Neural cell (in vitro differentiated cells): ENCODE results near the gene TGM4. TPM values are rescaled to one million over a fixed set of nuclear protein-coding genes. Genes with fewer than 3 reads are reported as not detected.

ENCODE experiments used
- H2AFZ ChIP-seq: fragments of 200-600, 300-800 bp; sonication (generic), shearing (Covaris generic); 2 replicates; pipeline ENCODE4 v1.6.0; 2014; ENCODE audit warnings: low read depth, mild to moderate bottlenecking, antibody characterized with exemption, low read length, moderate library complexity
- H3F3A ChIP-seq: fragments of 200-600 bp; shearing (Covaris generic); 2 replicates; pipeline ENCODE4 v1.6.1; 2016; ENCODE audit warnings: mild to moderate bottlenecking, moderate library complexity, mixed read lengths, antibody characterized with exemption, low read length; ENCODE audit not compliant: insufficient read depth, poor library complexity, severe bottlenecking
- H3K27ac ChIP-seq: fragments of 200-600, 300-800 bp; sonication (generic), shearing (Covaris generic); 2 replicates; pipeline ENCODE4 v1.5.1; 2014; ENCODE audit warnings: mild to moderate bottlenecking, low read length, moderate library complexity
- H3K27me3 ChIP-seq: fragments of 300-800, 200-600 bp; sonication (generic), shearing (Covaris generic); 2 replicates; pipeline ENCODE4 v1.6.0; 2014; ENCODE audit warnings: mild to moderate bottlenecking, low read depth, low read length, moderate library complexity; ENCODE audit not compliant: insufficient read depth
- H3K36me3 ChIP-seq: fragments of 300-800, 200-600 bp; sonication (generic), shearing (Covaris generic); 2 replicates; pipeline ENCODE4 v1.5.1; 2014; ENCODE audit warnings: mild to moderate bottlenecking, antibody characterized with exemption, low read length, moderate library complexity; ENCODE audit not compliant: insufficient read depth
- H3K4me2 ChIP-seq: fragments of 300-800, 200-600 bp; sonication (generic), shearing (Covaris generic); 2 replicates; pipeline ENCODE4 v1.6.0; 2014; ENCODE audit warnings: mild to moderate bottlenecking, low read length
- H3K4me3 ChIP-seq: fragments of 300-800, 200-600 bp; sonication (generic), shearing (Covaris generic); 2 replicates; pipeline ENCODE4 v1.5.1; 2014; ENCODE audit warnings: mild to moderate bottlenecking, low read length, moderate library complexity
- H3K79me2 ChIP-seq: fragments of 200-600 bp; shearing (Covaris generic); replicated peaks from 2 replicates; pipeline ENCODE4 v1.6.0; 2014; ENCODE audit warnings: mild to moderate bottlenecking, low read length, moderate library complexity; ENCODE audit not compliant: insufficient read depth
- H3K9ac ChIP-seq: fragments of 300-800, 200-600 bp; sonication (generic), shearing (Covaris generic); 2 replicates; pipeline ENCODE4 v1.6.1; 2016; ENCODE audit warnings: mild to moderate bottlenecking, low read length, mixed read lengths
- H3K9me2 ChIP-seq: fragments of 200-600 bp; shearing (Covaris generic); 2 replicates; pipeline ENCODE4 v1.6.1; 2016; ENCODE audit warnings: mild to moderate bottlenecking, low read length, mixed read lengths; ENCODE audit not compliant: insufficient read depth
- H3K9me3 ChIP-seq: fragments of 200-600, 300-800 bp; sonication (generic), shearing (Covaris generic); 2 replicates; pipeline ENCODE4 v1.6.1; 2016; ENCODE audit warnings: mild to moderate bottlenecking, mixed run types, low read length, moderate library complexity, mixed read lengths
- H4K20me1 ChIP-seq: fragments of 200-600 bp; shearing (Covaris generic); 2 replicates; pipeline ENCODE4 v1.6.1; 2016; ENCODE audit warnings: mild to moderate bottlenecking, mixed run types; ENCODE audit not compliant: insufficient read depth
- CTCF ChIP-seq: fragments of 450-650 bp; IDR thresholded peaks from 2 replicates; pipeline ENCODE4 v1.5.1; 2014; ENCODE audit warnings: antibody characterized with exemption, mild to moderate bottlenecking, moderate library complexity; ENCODE audit not compliant: poor library complexity, severe bottlenecking
- EP300 ChIP-seq: fragments of 450-650 bp; conservative IDR thresholded peaks from 2 replicates; pipeline ENCODE4 v1.6.1; 2014; ENCODE audit warnings: antibody characterized with exemption, mild to moderate bottlenecking, moderate library complexity; ENCODE audit not compliant: poor library complexity, severe bottlenecking
- EZH2 ChIP-seq: fragments of 200-600, 300-800 bp; shearing (Covaris generic), sonication (generic); IDR thresholded peaks from 2 replicates; pipeline ENCODE4 v1.6.1; 2014; ENCODE audit warnings: antibody characterized with exemption, low read length, borderline replicate concordance, mild to moderate bottlenecking; ENCODE audit not compliant: insufficient read depth, poor library complexity, severe bottlenecking
- MXI1 ChIP-seq: fragments of 450-650 bp; conservative IDR thresholded peaks from 2 replicates; pipeline ENCODE4 v1.6.1; 2014; ENCODE audit warnings: antibody characterized with exemption, mild to moderate bottlenecking; ENCODE audit not compliant: poor library complexity, severe bottlenecking
- POLR2AphosphoS5 ChIP-seq: IDR thresholded peaks from 2 replicates; pipeline ENCODE4 v1.6.1; 2012
- RAD21 ChIP-seq: fragments of 450-650 bp; conservative IDR thresholded peaks from 2 replicates; pipeline ENCODE4 v1.6.1; 2014; ENCODE audit warnings: antibody characterized with exemption, mild to moderate bottlenecking, moderate library complexity
- SMC3 ChIP-seq: fragments of 450-650 bp; conservative IDR thresholded peaks from 2 replicates; pipeline ENCODE4 v1.6.1; 2014; ENCODE audit warnings: antibody characterized with exemption, mild to moderate bottlenecking, moderate library complexity; ENCODE audit not compliant: poor library complexity
- polyA plus RNA-seq: library from polyadenylated mRNA; depleted of rRNA; stranded (reverse); fragments of >200 nt; gene quantifications from 2 replicates; pipeline ENCODE4 v1.2.3, GENCODE V29; 2014

TGM4 gene
- polyA plus RNA-seq, 1 donor from 2014 or later, result not detected

DNA sequence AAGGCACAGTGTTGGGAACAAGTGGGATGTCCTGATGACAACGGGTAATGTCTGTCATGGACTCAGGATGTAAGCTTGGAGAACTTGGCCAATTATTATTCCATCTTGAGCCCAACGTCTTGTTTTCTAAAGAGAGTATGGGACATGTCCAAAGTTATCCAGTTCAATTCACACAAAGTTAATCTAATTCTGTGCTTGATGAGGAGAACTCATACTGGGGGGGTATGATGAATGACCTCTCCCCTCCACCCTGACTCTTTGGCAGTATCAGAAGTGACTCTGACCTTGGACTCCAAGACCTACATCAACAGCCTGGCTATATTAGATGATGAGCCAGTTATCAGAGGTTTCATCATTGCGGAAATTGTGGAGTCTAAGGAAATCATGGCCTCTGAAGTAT lies 36.3 kb downstream of the TGM4 start:
- Histone ChIP-seq H3K9ac (no peak overlapping the region), H3F3A (no peaks in the 10 kb centered on the region), H3K4me3 (no peak overlapping the region), H3K27ac (no peak overlapping the region), H3K9me3 (no peaks in the 10 kb centered on the region), H3K27me3 (no peaks in the 10 kb centered on the region), H3K4me2 (no peak overlapping the region), H2AFZ (no peak overlapping the region), H3K36me3 (no peaks in the 10 kb centered on the region), H4K20me1 (no peaks in the 10 kb centered on the region), H3K79me2 (no peaks in the 10 kb centered on the region), H3K9me2 (no peaks in the 10 kb centered on the region)
- TF ChIP-seq EP300 (no peak), MXI1 (no peak), CTCF (no peak)

GRCh38 chr3:44913868-44914468 lies 39.6 kb downstream of the TGM4 start:
- Histone ChIP-seq H3K4me3 (no peak overlapping the region), H3K36me3 (no peaks in the 10 kb centered on the region), H3K4me2 (no peak overlapping the region), H3K27me3 (no peaks in the 10 kb centered on the region), H4K20me1 (no peaks in the 10 kb centered on the region), H3F3A (no peaks in the 10 kb centered on the region), H3K27ac (no peak overlapping the region), H3K9me2 (no peaks in the 10 kb centered on the region), H3K9ac (no peak overlapping the region), H2AFZ (no peak overlapping the region), H3K9me3 (no peaks in the 10 kb centered on the region), H3K79me2 (no peaks in the 10 kb centered on the region)
- TF ChIP-seq POLR2AphosphoS5 (no peak), RAD21 (peak; percentile 61), CTCF (peak; percentile 65), SMC3 (peak; percentile 65)

DNA sequence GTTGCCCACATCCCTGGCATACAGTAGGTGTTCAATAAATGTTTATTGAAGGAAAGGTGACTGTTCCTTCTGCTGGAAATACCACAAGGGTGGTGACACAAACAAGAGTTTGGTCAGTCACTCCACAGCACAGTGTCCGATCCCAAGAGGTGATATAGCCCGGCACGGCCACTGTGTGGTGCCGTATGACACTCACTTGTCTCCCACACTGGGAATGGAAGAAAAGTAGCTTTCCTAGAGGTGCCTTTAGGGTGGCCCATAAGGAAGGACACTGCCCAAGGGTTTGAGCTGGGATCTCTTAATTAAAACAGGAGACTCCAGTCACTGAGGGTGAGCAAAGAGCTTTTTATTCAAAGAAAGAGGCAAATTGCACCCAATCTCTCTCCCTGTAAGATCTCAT lies 40.5 kb downstream of the TGM4 start:
- Histone ChIP-seq H3K9ac (no peak overlapping the region), H3K9me3 (no peaks in the 10 kb centered on the region), H3K9me2 (no peaks in the 10 kb centered on the region), H4K20me1 (no peaks in the 10 kb centered on the region), H3K27me3 (no peaks in the 10 kb centered on the region), H2AFZ (no peak overlapping the region), H3K36me3 (no peaks in the 10 kb centered on the region), H3K4me3 (no peak overlapping the region), H3K79me2 (no peaks in the 10 kb centered on the region), H3F3A (no peaks in the 10 kb centered on the region), H3K27ac (no peak overlapping the region), H3K4me2 (no peak overlapping the region)
- TF ChIP-seq POLR2AphosphoS5 (no peak), EZH2 (no peak)
